A673 (cell line): ENCODE results near the gene CLNK.

Source experiments
- CTCF ChIP-seq: fragments of 300-800, 200-600 bp; sonication (generic); conservative IDR thresholded peaks from 2 replicates; pipeline ENCODE4 v1.5.1; 2017; ENCODE audit warnings: low read depth, mild to moderate bottlenecking, antibody characterized with exemption, low read length, moderate library complexity, mixed read lengths
- EZH2 ChIP-seq: fragments of 200-600 bp; sonication (generic); IDR thresholded peaks from 2 replicates; pipeline ENCODE4 v1.6.1; 2017; ENCODE audit warnings: borderline replicate concordance, low read depth, mild to moderate bottlenecking, mixed read lengths, antibody characterized with exemption, low read length; ENCODE audit not compliant: poor library complexity, severe bottlenecking

GRCh38 chr4:10589799-10590198 is 94.8 kb downstream of the CLNK start:
- TF ChIP-seq CTCF (no peak), EZH2 (no peak)
